ENCODE results near the gene INSYN2B.

- TF ChIP-seq CTCF (IDR thresholded peaks at IDR 0.05) (no peak), POLR2AphosphoS5 (IDR thresholded peaks at IDR 0.05) (no peak)
These were observed 163.3 kb downstream of the INSYN2B start for GRCh38 chr5:169817031-169817430.
